ENCODE measurements around the gene PIK3C2G.
"Not testable (repeated sequence)": the region's sequence is repeated elsewhere in the genome, so short reads cannot be mapped to it uniquely, and the experiment has no call there.

DNA sequence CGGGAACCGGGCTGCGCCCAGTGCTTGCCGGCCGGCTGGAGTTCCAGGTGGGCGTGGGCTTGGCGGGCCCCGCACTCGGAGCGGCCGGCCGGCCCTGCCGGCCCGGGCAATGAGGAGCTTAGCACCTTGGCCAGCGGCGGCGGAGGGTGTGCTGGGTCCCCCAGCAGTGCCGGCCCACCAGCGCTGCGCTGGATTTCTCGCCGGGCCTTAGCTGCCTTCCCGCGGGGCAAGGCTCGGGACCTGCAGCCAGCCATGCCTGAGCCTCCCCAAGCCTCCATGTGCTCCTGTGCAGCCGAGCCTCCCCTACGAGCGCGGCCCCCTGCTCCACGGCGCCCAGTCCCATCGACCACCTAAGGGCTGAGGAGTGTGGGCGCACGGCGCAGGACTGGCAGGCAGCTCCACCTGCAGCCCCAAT lies 238.8 kb downstream of the PIK3C2G start:
- TF ChIP-seq, protein P1, sequence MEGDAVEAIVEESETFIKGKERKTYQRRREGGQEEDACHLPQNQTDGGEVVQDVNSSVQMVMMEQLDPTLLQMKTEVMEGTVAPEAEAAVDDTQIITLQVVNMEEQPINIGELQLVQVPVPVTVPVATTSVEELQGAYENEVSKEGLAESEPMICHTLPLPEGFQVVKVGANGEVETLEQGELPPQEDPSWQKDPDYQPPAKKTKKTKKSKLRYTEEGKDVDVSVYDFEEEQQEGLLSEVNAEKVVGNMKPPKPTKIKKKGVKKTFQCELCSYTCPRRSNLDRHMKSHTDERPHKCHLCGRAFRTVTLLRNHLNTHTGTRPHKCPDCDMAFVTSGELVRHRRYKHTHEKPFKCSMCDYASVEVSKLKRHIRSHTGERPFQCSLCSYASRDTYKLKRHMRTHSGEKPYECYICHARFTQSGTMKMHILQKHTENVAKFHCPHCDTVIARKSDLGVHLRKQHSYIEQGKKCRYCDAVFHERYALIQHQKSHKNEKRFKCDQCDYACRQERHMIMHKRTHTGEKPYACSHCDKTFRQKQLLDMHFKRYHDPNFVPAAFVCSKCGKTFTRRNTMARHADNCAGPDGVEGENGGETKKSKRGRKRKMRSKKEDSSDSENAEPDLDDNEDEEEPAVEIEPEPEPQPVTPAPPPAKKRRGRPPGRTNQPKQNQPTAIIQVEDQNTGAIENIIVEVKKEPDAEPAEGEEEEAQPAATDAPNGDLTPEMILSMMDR (conservative IDR thresholded peaks at IDR 0.05; ENCODE audit: low read depth, low read length): not testable (repeated sequence)
- not testable (repeated sequence) for TF ChIP-seq EZH2phosphoT487 (IDR thresholded peaks at IDR 0.05; ENCODE audit: borderline replicate concordance, low read length); EZH2 (IDR thresholded peaks at IDR 0.05; ENCODE audit: low read length, unreplicated experiment)

Data from PC-3 (cell line).